GM12878 (cell line): ENCODE results near the gene DTD1.

Experiments used
- CEBPZ ChIP-seq: fragments of 150-350 bp; IDR thresholded peaks from 2 replicates; pipeline ENCODE4 v1.6.1; 2016; ENCODE audit warnings: low read depth, low read length
- HDAC2 ChIP-seq: fragments of 200-600 bp; sonication (generic); IDR thresholded peaks from 2 replicates; pipeline ENCODE4 v1.6.1; 2017
- NR2C2 ChIP-seq: IDR thresholded peaks from 2 replicates; pipeline ENCODE4 v1.6.1; 2011; ENCODE audit warnings: borderline replicate concordance, low read depth; ENCODE audit not compliant: control insufficient read depth, insufficient read length
- RFX5 ChIP-seq: IDR thresholded peaks from 2 replicates; pipeline ENCODE4 v1.6.1; 2011; ENCODE audit warnings: low read depth, low read length, improper control_type of control experiment
- TF ChIP-seq, protein P1 (sequence below), 3 experiments: IDR thresholded peaks in 2 of 3; conservative IDR thresholded peaks in 1 of 3; 2 replicates each; pipeline ENCODE4 v1.5.1; 2011; ENCODE audit warnings: low read depth in 3 of 3, low read length in 3 of 3, mild to moderate bottlenecking in 3 of 3, control low read depth in 2 of 3, moderate library complexity in 2 of 3, inconsistent platforms in 1 of 3, mixed read lengths in 1 of 3; ENCODE audit not compliant: control insufficient read depth in 2 of 3, insufficient read depth in 1 of 3; ENCODE audit errors: extremely low read depth in 1 of 3
- TF ChIP-seq, protein P2 (sequence below): IDR thresholded peaks from 2 replicates; pipeline ENCODE4 v1.6.1; 2011; ENCODE audit warnings: borderline replicate concordance, low read depth, mild to moderate bottlenecking, moderate library complexity, mixed read lengths, low read length; ENCODE audit not compliant: insufficient read depth; ENCODE audit errors: extremely low read length

DNA sequence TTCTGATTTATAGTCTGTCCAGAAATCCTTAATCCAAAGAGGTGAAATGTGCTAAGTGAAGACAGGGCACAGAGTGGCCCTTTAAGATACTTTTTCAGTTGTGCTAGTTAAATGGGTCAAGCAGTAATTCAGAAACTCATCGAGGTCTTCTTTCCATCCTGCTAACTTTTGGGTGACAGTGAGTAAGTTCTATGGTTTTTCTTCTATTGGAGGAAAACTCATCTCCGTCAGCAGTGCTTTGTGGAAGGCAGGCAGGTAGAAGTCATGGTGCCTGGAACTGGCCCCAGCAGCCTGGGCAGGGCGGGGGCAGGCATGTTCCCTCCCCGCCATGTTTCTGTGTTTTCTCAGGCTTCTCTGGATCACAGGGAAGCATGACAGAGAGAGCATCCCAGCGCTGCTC is 159.2 kb downstream of the DTD1 start:
- TF ChIP-seq HDAC2, result no peak
- no peak for TF ChIP-seq NR2C2
- TF ChIP-seq CEBPZ, result no peak
- TF ChIP-seq, protein P1, sequence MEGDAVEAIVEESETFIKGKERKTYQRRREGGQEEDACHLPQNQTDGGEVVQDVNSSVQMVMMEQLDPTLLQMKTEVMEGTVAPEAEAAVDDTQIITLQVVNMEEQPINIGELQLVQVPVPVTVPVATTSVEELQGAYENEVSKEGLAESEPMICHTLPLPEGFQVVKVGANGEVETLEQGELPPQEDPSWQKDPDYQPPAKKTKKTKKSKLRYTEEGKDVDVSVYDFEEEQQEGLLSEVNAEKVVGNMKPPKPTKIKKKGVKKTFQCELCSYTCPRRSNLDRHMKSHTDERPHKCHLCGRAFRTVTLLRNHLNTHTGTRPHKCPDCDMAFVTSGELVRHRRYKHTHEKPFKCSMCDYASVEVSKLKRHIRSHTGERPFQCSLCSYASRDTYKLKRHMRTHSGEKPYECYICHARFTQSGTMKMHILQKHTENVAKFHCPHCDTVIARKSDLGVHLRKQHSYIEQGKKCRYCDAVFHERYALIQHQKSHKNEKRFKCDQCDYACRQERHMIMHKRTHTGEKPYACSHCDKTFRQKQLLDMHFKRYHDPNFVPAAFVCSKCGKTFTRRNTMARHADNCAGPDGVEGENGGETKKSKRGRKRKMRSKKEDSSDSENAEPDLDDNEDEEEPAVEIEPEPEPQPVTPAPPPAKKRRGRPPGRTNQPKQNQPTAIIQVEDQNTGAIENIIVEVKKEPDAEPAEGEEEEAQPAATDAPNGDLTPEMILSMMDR (IDR thresholded peaks at IDR 0.05 in 2 of 3, conservative IDR thresholded peaks at IDR 0.05 in 1 of 3; ENCODE audit: control insufficient read depth in 2 of 3, extremely low read depth in 1 of 3, insufficient read depth in 1 of 3, low read depth in 3 of 3, low read length in 3 of 3), result no peak
- TF ChIP-seq RFX5, result no peak
- TF ChIP-seq, protein P2, sequence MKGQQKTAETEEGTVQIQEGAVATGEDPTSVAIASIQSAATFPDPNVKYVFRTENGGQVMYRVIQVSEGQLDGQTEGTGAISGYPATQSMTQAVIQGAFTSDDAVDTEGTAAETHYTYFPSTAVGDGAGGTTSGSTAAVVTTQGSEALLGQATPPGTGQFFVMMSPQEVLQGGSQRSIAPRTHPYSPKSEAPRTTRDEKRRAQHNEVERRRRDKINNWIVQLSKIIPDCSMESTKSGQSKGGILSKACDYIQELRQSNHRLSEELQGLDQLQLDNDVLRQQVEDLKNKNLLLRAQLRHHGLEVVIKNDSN, result no peak
